SK-N-SH treated with all-trans-retinoic acid at 6 μM for 48 hours (cell line): ENCODE measurements around the gene TMC7.

Experiments used
- ATAC-seq: fragments of 200-7000 bp; cut with Tn5 transposase; 3 replicates; pipeline ENCODE4 v1.9.1; 2020; ENCODE audit warnings: mild to moderate bottlenecking, moderate library complexity
- ARNTL ChIP-seq: fragments of 450-650 bp; formaldehyde crosslinking; IDR thresholded peaks from 2 replicates; pipeline ENCODE4 v1.5.0; 2020; ENCODE audit warnings: low read depth, mild to moderate bottlenecking, moderate library complexity, borderline replicate concordance
- BACH2 ChIP-seq: fragments of 250-450 bp; sonication (Bioruptor Pico); IDR thresholded peaks from 2 replicates; pipeline ENCODE4 v1.9.0; 2021; ENCODE audit warnings: mild to moderate bottlenecking, borderline replicate concordance
- CREB5 ChIP-seq: fragments of 250-450 bp; sonication (Bioruptor Pico); IDR thresholded peaks from 2 replicates; pipeline ENCODE4 v1.5.1; 2020; ENCODE audit warnings: low read depth, mild to moderate bottlenecking, moderate library complexity
- CSDC2 ChIP-seq: fragments of 250-450 bp; sonication (Bioruptor Pico); IDR thresholded peaks from 2 replicates; pipeline ENCODE4 v1.5.0; 2020; ENCODE audit warnings: mild to moderate bottlenecking, moderate library complexity
- CSRNP3 ChIP-seq: fragments of 250-450 bp; sonication (Bioruptor Pico); IDR thresholded peaks from 2 replicates; pipeline ENCODE4 v1.5.1; 2021; ENCODE audit warnings: mild to moderate bottlenecking, moderate library complexity
- ESRRG ChIP-seq: fragments of 250-450 bp; sonication (Bioruptor Pico); IDR thresholded peaks from 2 replicates; pipeline ENCODE4 v1.6.1; 2021; ENCODE audit warnings: mild to moderate bottlenecking
- GLIS3 ChIP-seq: fragments of 250-450 bp; sonication (Bioruptor Pico); IDR thresholded peaks from 2 replicates; pipeline ENCODE4 v1.5.0; 2020; ENCODE audit warnings: mild to moderate bottlenecking, moderate library complexity
- ISL1 ChIP-seq: fragments of 250-450 bp; sonication (Bioruptor Pico); IDR thresholded peaks from 2 replicates; pipeline ENCODE4 v2.1.2; 2022; ENCODE audit warnings: mild to moderate bottlenecking, moderate library complexity
- OSR1 ChIP-seq: fragments of 250-450 bp; sonication (Bioruptor Pico); IDR thresholded peaks from 2 replicates; pipeline ENCODE4 v1.8.0; 2022; ENCODE audit warnings: moderate library complexity, mild to moderate bottlenecking, inconsistent platforms
- PPARA ChIP-seq: fragments of 250-450 bp; sonication (Bioruptor Pico); IDR thresholded peaks from 2 replicates; pipeline ENCODE4 v1.5.0; 2020; ENCODE audit warnings: mild to moderate bottlenecking, borderline replicate concordance
- RARB ChIP-seq: fragments of 250-450 bp; sonication (Bioruptor Pico); IDR thresholded peaks from 2 replicates; pipeline ENCODE4 v1.8.0; 2021; ENCODE audit warnings: mild to moderate bottlenecking, moderate library complexity
- SNAI2 ChIP-seq: fragments of 250-450 bp; sonication (Bioruptor Pico); IDR thresholded peaks from 2 replicates; pipeline ENCODE4 v1.5.0; 2020; ENCODE audit warnings: mild to moderate bottlenecking, moderate library complexity
- TCF4 ChIP-seq: fragments of 250-450 bp; sonication (Bioruptor Pico); IDR thresholded peaks from 2 replicates; pipeline ENCODE4 v1.8.0; 2021; ENCODE audit warnings: mild to moderate bottlenecking, moderate library complexity, borderline replicate concordance
- TOX ChIP-seq: fragments of 250-450 bp; sonication (Bioruptor Pico); IDR thresholded peaks from 2 replicates; pipeline ENCODE4 v1.8.0; 2021; ENCODE audit warnings: mild to moderate bottlenecking, moderate library complexity, borderline replicate concordance
- ZFP3 ChIP-seq: fragments of 250-450 bp; sonication (Bioruptor Pico); IDR thresholded peaks from 2 replicates; pipeline ENCODE4 v1.5.0; 2020; ENCODE audit warnings: mild to moderate bottlenecking, moderate library complexity
- ZFP30 ChIP-seq: fragments of 450-650 bp; formaldehyde crosslinking; IDR thresholded peaks from 2 replicates; pipeline ENCODE4 v1.5.0; 2022; ENCODE audit warnings: mild to moderate bottlenecking, moderate library complexity
- ZNF565 ChIP-seq: fragments of 450-650 bp; formaldehyde crosslinking; conservative IDR thresholded peaks from 2 replicates; pipeline ENCODE4 v1.5.0; 2020; ENCODE audit warnings: low read depth, mild to moderate bottlenecking, moderate library complexity
- ZNF70 ChIP-seq: fragments of 450-650 bp; formaldehyde crosslinking; IDR thresholded peaks from 2 replicates; pipeline ENCODE4 v1.5.0; 2020; ENCODE audit warnings: mild to moderate bottlenecking, moderate library complexity
- ZNF8 ChIP-seq: fragments of 450-650 bp; formaldehyde crosslinking; IDR thresholded peaks from 2 replicates; pipeline ENCODE4 v1.5.0; 2020; ENCODE audit warnings: mild to moderate bottlenecking, moderate library complexity
- TF ChIP-seq, protein P1 (sequence below): fragments of 250-450 bp; sonication (Bioruptor Pico); IDR thresholded peaks from 2 replicates; pipeline ENCODE4 v1.5.0; 2020; ENCODE audit warnings: mild to moderate bottlenecking, moderate library complexity
- TF ChIP-seq, protein P2 (sequence below): fragments of 250-450 bp; sonication (Bioruptor Pico); IDR thresholded peaks from 2 replicates; pipeline ENCODE4 v1.8.0; 2021; ENCODE audit warnings: low read depth, mild to moderate bottlenecking, moderate library complexity, borderline replicate concordance

The TMC7 gene

GRCh38 chr16:18983565-18984434 lies at the start of gene TMC7:
TSS of gene TMC7 (plus strand) at chr16:18983934. CDS start at chr16:18984064, 130 bp downstream.
- peak; percentile 99 for ATAC-seq
- TF ChIP-seq ZFP3 (CRISPR knock-in tag) (peak; percentile 98), BACH2 (CRISPR knock-in tag) (no peak), GLIS3 (CRISPR knock-in tag) (peak; percentile 75; the same call in 1 of the 2 replicates), RARB (CRISPR knock-in tag) (no peak), ZNF70 (CRISPR knock-in tag) (peak; percentile 67), ZNF8 (peak; percentile 99)
- TF ChIP-seq, protein P1, sequence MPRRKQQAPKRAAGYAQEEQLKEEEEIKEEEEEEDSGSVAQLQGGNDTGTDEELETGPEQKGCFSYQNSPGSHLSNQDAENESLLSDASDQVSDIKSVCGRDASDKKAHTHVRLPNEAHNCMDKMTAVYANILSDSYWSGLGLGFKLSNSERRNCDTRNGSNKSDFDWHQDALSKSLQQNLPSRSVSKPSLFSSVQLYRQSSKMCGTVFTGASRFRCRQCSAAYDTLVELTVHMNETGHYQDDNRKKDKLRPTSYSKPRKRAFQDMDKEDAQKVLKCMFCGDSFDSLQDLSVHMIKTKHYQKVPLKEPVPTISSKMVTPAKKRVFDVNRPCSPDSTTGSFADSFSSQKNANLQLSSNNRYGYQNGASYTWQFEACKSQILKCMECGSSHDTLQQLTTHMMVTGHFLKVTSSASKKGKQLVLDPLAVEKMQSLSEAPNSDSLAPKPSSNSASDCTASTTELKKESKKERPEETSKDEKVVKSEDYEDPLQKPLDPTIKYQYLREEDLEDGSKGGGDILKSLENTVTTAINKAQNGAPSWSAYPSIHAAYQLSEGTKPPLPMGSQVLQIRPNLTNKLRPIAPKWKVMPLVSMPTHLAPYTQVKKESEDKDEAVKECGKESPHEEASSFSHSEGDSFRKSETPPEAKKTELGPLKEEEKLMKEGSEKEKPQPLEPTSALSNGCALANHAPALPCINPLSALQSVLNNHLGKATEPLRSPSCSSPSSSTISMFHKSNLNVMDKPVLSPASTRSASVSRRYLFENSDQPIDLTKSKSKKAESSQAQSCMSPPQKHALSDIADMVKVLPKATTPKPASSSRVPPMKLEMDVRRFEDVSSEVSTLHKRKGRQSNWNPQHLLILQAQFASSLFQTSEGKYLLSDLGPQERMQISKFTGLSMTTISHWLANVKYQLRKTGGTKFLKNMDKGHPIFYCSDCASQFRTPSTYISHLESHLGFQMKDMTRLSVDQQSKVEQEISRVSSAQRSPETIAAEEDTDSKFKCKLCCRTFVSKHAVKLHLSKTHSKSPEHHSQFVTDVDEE: peak; percentile 58
- TF ChIP-seq, all 23 proteins: peak for 5

- no peak for TF ChIP-seq BACH2 (CRISPR knock-in tag)
- TF ChIP-seq, protein P1: no peak
- TF ChIP-seq TCF4 (CRISPR knock-in tag): no peak
- no peak for TF ChIP-seq ZFP3 (CRISPR knock-in tag)
- TF ChIP-seq ZFP30 (CRISPR knock-in tag): no peak
- no peak for TF ChIP-seq CREB5
- no peak for TF ChIP-seq ESRRG (CRISPR knock-in tag)
- TF ChIP-seq RARB (CRISPR knock-in tag): no peak
- no peak for TF ChIP-seq OSR1 (CRISPR knock-in tag)
- TF ChIP-seq TOX (CRISPR knock-in tag): no peak
- TF ChIP-seq ARNTL (CRISPR knock-in tag): no peak
- TF ChIP-seq GLIS3 (CRISPR knock-in tag): no peak
- TF ChIP-seq ISL1 (CRISPR knock-in tag): no peak
- TF ChIP-seq, protein P2, sequence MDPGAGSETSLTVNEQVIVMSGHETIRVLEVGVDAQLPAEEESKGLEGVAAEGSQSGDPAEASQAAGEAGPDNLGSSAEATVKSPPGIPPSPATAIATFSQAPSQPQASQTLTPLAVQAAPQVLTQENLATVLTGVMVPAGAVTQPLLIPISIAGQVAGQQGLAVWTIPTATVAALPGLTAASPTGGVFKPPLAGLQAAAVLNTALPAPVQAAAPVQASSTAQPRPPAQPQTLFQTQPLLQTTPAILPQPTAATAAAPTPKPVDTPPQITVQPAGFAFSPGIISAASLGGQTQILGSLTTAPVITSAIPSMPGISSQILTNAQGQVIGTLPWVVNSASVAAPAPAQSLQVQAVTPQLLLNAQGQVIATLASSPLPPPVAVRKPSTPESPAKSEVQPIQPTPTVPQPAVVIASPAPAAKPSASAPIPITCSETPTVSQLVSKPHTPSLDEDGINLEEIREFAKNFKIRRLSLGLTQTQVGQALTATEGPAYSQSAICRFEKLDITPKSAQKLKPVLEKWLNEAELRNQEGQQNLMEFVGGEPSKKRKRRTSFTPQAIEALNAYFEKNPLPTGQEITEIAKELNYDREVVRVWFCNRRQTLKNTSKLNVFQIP: no peak
- TF ChIP-seq ZNF8: no peak
- no peak for TF ChIP-seq SNAI2 (CRISPR knock-in tag)
- TF ChIP-seq CSDC2 (CRISPR knock-in tag): no peak
- TF ChIP-seq ZNF565 (CRISPR knock-in tag): no peak
- no peak for TF ChIP-seq CSRNP3 (CRISPR knock-in tag)
- no peak for TF ChIP-seq PPARA (CRISPR knock-in tag)
- no peak for ATAC-seq
Measured at GRCh38 chr16:18936727-18937340, 46.9 kb upstream of the TMC7 start.
